Measurements from ENCODE around the gene NOP14.
A peak's percentile ranks its signal among the peaks of the same experiment; 100 is the strongest.
"Not testable (repeated sequence)": the region's sequence is repeated elsewhere in the genome, so short reads cannot be mapped to it uniquely, and the experiment has no call there.

Gene NOP14

GRCh38 chr4:2958446-2958845 lies 4.8 kb downstream of the NOP14 start:
- Histone ChIP-seq H3K4me2 (ENCODE audit: low read depth, low read length, poor library complexity, severe bottlenecking) (peak overlapping the region; percentile 16), H2AFZ (ENCODE audit: low read length) (no peak overlapping the region), H3K9ac (ENCODE audit: low read depth, low read length, poor library complexity, severe bottlenecking) (no peak overlapping the region), H3K36me3 (ENCODE audit: insufficient read depth, low read length) (peaks cover 32% of the 10 kb centered on the region), H3K9me2 (replicated peaks; ENCODE audit: low read depth, low read length) (no peaks in the 10 kb centered on the region), H3K9me3 (ENCODE audit: insufficient read depth, low read depth, low read length) (no peaks in the 10 kb centered on the region), H4K20me1 (ENCODE audit: insufficient read depth, low read length, poor library complexity, severe bottlenecking) (peaks cover 56% of the 10 kb centered on the region), H3K79me2 (ENCODE audit: insufficient read depth, low read length) (peaks cover 55% of the 10 kb centered on the region), H3K4me1 (ENCODE audit: insufficient read depth, low read length, poor library complexity, severe bottlenecking) (peaks cover 4% of the 10 kb centered on the region), H3F3A (ENCODE audit: low read depth) (peaks cover 33% of the 10 kb centered on the region), H3K27me3 (ENCODE audit: insufficient read depth, low read length, poor library complexity, severe bottlenecking) (no peaks in the 10 kb centered on the region), H3K4me3 (ENCODE audit: low read length, poor library complexity, severe bottlenecking) (no peak overlapping the region)
- TF ChIP-seq, protein P1, sequence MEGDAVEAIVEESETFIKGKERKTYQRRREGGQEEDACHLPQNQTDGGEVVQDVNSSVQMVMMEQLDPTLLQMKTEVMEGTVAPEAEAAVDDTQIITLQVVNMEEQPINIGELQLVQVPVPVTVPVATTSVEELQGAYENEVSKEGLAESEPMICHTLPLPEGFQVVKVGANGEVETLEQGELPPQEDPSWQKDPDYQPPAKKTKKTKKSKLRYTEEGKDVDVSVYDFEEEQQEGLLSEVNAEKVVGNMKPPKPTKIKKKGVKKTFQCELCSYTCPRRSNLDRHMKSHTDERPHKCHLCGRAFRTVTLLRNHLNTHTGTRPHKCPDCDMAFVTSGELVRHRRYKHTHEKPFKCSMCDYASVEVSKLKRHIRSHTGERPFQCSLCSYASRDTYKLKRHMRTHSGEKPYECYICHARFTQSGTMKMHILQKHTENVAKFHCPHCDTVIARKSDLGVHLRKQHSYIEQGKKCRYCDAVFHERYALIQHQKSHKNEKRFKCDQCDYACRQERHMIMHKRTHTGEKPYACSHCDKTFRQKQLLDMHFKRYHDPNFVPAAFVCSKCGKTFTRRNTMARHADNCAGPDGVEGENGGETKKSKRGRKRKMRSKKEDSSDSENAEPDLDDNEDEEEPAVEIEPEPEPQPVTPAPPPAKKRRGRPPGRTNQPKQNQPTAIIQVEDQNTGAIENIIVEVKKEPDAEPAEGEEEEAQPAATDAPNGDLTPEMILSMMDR (conservative IDR thresholded peaks at IDR 0.05; ENCODE audit: low read length): no peak
- no peak for TF ChIP-seq EZH2phosphoT487 (IDR thresholded peaks at IDR 0.05; ENCODE audit: borderline replicate concordance)

GRCh38 chr4:2955186-2956044 lies 7.8 kb downstream of the NOP14 start:
- not testable (repeated sequence) for H3K27me3 ChIP-seq (ENCODE audit: insufficient read depth, low read length, poor library complexity, severe bottlenecking); H3K9me3 ChIP-seq (ENCODE audit: insufficient read depth, low read depth, low read length); H3K9me2 ChIP-seq (replicated peaks; ENCODE audit: low read depth, low read length); H3K4me2 ChIP-seq (ENCODE audit: low read depth, low read length, poor library complexity, severe bottlenecking); H3K4me1 ChIP-seq (ENCODE audit: insufficient read depth, low read length, poor library complexity, severe bottlenecking); H2AFZ ChIP-seq (ENCODE audit: low read length); H3K4me3 ChIP-seq (ENCODE audit: low read length, poor library complexity, severe bottlenecking); H3K9ac ChIP-seq (ENCODE audit: low read depth, low read length, poor library complexity, severe bottlenecking)
- peaks cover 44% of the 10 kb centered on the region for H4K20me1 ChIP-seq (ENCODE audit: insufficient read depth, low read length, poor library complexity, severe bottlenecking)
- H3K36me3 ChIP-seq (ENCODE audit: insufficient read depth, low read length): peaks cover 57% of the 10 kb centered on the region
- peaks cover 36% of the 10 kb centered on the region for H3K79me2 ChIP-seq (ENCODE audit: insufficient read depth, low read length)
- TF ChIP-seq, protein P1 (conservative IDR thresholded peaks at IDR 0.05; ENCODE audit: low read length): peak; percentile 72
- H3F3A ChIP-seq (ENCODE audit: low read depth): peaks cover 31% of the 10 kb centered on the region

DNA sequence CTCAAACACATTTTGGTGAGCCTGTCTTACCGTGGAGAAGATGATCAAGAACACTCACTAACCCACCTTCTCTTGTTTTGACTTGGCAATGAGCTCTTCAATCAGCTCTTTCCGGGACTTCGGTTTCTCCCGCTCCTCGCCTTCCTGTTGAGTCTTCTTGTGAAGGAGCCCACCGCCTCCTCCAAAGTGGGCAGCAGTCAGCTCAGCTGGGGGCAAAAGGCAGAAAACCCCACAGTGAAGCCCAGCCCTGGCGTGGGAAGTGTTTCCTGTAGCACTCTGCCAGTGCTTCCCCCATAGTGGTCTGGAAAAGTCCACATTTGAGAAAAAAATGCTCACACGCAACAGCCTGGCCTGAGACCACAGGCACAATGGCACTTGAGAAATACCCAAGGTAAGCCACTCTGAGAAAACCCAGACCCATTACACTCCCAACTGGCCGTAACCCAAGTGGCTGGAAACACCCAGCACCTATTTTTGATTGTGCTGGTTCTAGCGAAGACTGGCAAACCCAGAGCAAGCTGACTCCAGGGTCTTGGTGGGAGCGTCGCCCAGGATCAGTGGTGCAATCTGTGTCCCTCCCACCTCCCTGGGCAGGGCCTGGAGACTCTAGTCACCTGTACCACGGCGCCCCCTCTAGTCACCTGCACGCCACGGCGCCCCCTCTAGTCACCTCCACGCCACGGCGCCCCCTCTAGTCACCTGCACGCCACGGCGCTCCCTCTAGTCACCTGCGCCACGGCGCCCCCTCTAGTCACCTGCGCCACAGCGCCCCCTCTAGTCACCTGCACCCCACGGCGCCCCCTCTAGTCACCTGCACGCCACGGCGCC lies 8.6 kb downstream of the NOP14 start:
- no peak overlapping the region for H3K4me2 ChIP-seq (ENCODE audit: low read depth, low read length, poor library complexity, severe bottlenecking)
- no peaks in the 10 kb centered on the region for H3K9me3 ChIP-seq (ENCODE audit: insufficient read depth, low read depth, low read length)
- peaks cover 40% of the 10 kb centered on the region for H4K20me1 ChIP-seq (ENCODE audit: insufficient read depth, low read length, poor library complexity, severe bottlenecking)
- no peaks in the 10 kb centered on the region for H3K27me3 ChIP-seq (ENCODE audit: insufficient read depth, low read length, poor library complexity, severe bottlenecking)
- peaks cover 28% of the 10 kb centered on the region for H3K79me2 ChIP-seq (ENCODE audit: insufficient read depth, low read length)
- H3F3A ChIP-seq (ENCODE audit: low read depth): peaks cover 31% of the 10 kb centered on the region
- H3K9me2 ChIP-seq (replicated peaks; ENCODE audit: low read depth, low read length): no peaks in the 10 kb centered on the region
- TF ChIP-seq, protein P1 (conservative IDR thresholded peaks at IDR 0.05; ENCODE audit: low read length): no peak
- TF ChIP-seq EZH2phosphoT487 (IDR thresholded peaks at IDR 0.05; ENCODE audit: borderline replicate concordance): no peak
- H3K4me3 ChIP-seq (ENCODE audit: low read length, poor library complexity, severe bottlenecking): no peak overlapping the region
- H2AFZ ChIP-seq (ENCODE audit: low read length): no peak overlapping the region
- H3K9ac ChIP-seq (ENCODE audit: low read depth, low read length, poor library complexity, severe bottlenecking): no peak overlapping the region
- peaks cover 65% of the 10 kb centered on the region for H3K36me3 ChIP-seq (ENCODE audit: insufficient read depth, low read length)
- H3K4me1 ChIP-seq (ENCODE audit: insufficient read depth, low read length, poor library complexity, severe bottlenecking): no peaks in the 10 kb centered on the region

Measured in Loucy (cell line).